Upper lobe of left lung (tissue), 6 donors: ENCODE results near the gene GPR21. TPM values are rescaled to one million over a fixed set of nuclear protein-coding genes. Genes with fewer than 3 reads are reported as not detected.

Source experiments
- ATAC-seq, 2 donors: fragments of 200-7000 bp; cut with Tn5 transposase; one replicate each; pipeline ENCODE4 v1.9.1; 2022; ENCODE audit warnings: mild to moderate bottlenecking in 2 of 2, moderate library complexity in 2 of 2; ENCODE audit not compliant: low FRiP score in 2 of 2
- DNase-seq, 2 donors: peaks; one replicate each; pipeline ENCODE4 v3.0.0-alpha.2; 2019 to 2020
- H3K27ac ChIP-seq, 4 donors: fragments of 200-600 bp; sonication (generic); one replicate each; pipeline ENCODE4 v1.5.1; 2016 to 2019
- H3K27me3 ChIP-seq, 4 donors: fragments of 200-600 bp; sonication (generic); one replicate each; pipeline ENCODE4 v1.5.1; 2017 to 2019
- H3K36me3 ChIP-seq, 4 donors: fragments of 200-600 bp; sonication (generic); one replicate each; pipeline ENCODE4 v1.5.1; 2016 to 2019
- H3K4me1 ChIP-seq, 4 donors: fragments of 200-600 bp; sonication (generic); one replicate each; pipeline ENCODE4 v1.5.1; 2018 to 2019
- H3K4me3 ChIP-seq, 4 donors: fragments of 200-600 bp; sonication (generic); one replicate each; pipeline ENCODE4 v1.5.1; 2017 to 2019; ENCODE audit warnings: mild to moderate bottlenecking in 2 of 4, moderate library complexity in 1 of 4
- H3K9me3 ChIP-seq, 4 donors: fragments of 200-600 bp; sonication (generic); one replicate each; pipeline ENCODE4 v1.5.1; 2018 to 2019
- EP300 ChIP-seq, 4 donors: sonication (generic); formaldehyde crosslinking; IDR thresholded peaks; one replicate each; pipeline ENCODE4 v1.5.1; 2017; ENCODE audit warnings: antibody characterized with exemption in 4 of 4, control low read depth in 2 of 4
- POLR2A ChIP-seq, 4 donors: fragments of 450-650 bp; IDR thresholded peaks; one replicate each; pipeline ENCODE4 v1.5.1; 2016 to 2017; ENCODE audit warnings: antibody characterized with exemption in 4 of 4, mild to moderate bottlenecking in 2 of 4
- POLR2AphosphoS5 ChIP-seq, 2 donors: sonication (generic); formaldehyde crosslinking; IDR thresholded peaks; one replicate each; pipeline ENCODE4 v1.5.1; 2017; ENCODE audit warnings: antibody characterized with exemption in 2 of 2
- WGBS, 2 donors: methylation state at CpG; one replicate each; pipeline ENCODE4 v1.1.5; 2017 to 2018; 5-methylcytosine and 5-hydroxymethylcytosine counted together
- small RNA-seq, 4 donors: library from RNA; depleted of rRNA; stranded (forward); fragments of <200 nt; gene quantifications; one replicate each; pipeline ENCODE3, GENCODE V24; 2016
- total RNA-seq, 6 donors: library from RNA; depleted of rRNA in 4 of 6; stranded (reverse); fragments of >200 nt in 4 of 6; gene quantifications; one replicate each; pipeline versions ENCODE4 v1.1.0 to v1.2.1, GENCODE V29; 2016 to 2021
- TF ChIP-seq, protein P1 (sequence below), 6 experiments: fragments of 450-650 bp in 4 of 6; fragments of 200-600 bp in 2 of 6; sonication (generic) in 2 of 6; IDR thresholded peaks; one replicate each; pipeline ENCODE4 v1.5.1; 2016 to 2019; ENCODE audit warnings: antibody characterized with exemption in 6 of 6
- donor health status: DM: no; HTN: no; CAD: no; lungs with moderate emphysema.
- donor health status: DM: no; HTN: yes; CAD: no; lungs with severe emphysema.

The GPR21 gene
- total RNA-seq, 6 donors from 2014 or later, result 1.6 to 3.1 (median 2.1) TPM; not detected in 3

- H3K4me3 ChIP-seq, result no peak overlapping the region
- H3K27me3 ChIP-seq, result no peaks in the 10 kb centered on the region
- H3K4me1 ChIP-seq, result no peaks in the 10 kb centered on the region
- ATAC-seq (no peak), DNase-seq (no peak)
- peaks cover 3 to 90% (median 28%) of the 10 kb centered on the region in 4 donors for H3K36me3 ChIP-seq
- H3K27ac ChIP-seq, result no peak overlapping the region
- no peak for TF ChIP-seq POLR2A (IDR thresholded peaks at IDR 0.05)
- TF ChIP-seq, protein P1, sequence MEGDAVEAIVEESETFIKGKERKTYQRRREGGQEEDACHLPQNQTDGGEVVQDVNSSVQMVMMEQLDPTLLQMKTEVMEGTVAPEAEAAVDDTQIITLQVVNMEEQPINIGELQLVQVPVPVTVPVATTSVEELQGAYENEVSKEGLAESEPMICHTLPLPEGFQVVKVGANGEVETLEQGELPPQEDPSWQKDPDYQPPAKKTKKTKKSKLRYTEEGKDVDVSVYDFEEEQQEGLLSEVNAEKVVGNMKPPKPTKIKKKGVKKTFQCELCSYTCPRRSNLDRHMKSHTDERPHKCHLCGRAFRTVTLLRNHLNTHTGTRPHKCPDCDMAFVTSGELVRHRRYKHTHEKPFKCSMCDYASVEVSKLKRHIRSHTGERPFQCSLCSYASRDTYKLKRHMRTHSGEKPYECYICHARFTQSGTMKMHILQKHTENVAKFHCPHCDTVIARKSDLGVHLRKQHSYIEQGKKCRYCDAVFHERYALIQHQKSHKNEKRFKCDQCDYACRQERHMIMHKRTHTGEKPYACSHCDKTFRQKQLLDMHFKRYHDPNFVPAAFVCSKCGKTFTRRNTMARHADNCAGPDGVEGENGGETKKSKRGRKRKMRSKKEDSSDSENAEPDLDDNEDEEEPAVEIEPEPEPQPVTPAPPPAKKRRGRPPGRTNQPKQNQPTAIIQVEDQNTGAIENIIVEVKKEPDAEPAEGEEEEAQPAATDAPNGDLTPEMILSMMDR (IDR thresholded peaks at IDR 0.05), result peak; percentile 13 to 49 (median 36)
- WGBS, 2 donors, result 33 to 40% methylated on average over 2 of the region's 2 CpGs
- no peaks in the 10 kb centered on the region for H3K9me3 ChIP-seq
Observed at GRCh38 chr9:123081824-123082223, 48.4 kb downstream of the GPR21 start.

DNA sequence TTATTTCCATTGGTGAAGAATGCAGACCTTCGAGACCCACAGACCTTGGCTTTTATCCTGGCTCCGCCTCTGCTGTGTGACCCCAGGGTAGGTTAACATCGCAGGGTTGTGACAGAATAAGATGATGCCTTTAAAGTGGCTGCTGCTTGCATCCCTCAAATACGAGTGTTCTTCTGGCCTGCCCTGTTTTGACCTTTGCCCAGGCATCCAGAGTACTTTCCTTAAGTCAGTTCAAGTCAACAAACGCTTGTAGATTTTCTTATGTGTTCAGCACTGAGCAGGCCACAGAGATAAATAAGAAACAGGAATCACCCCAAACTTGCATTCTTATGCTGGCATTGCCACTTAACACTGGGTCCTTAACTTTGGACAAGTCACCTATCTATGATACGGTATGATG, 50.2 kb downstream of the GPR21 start:
- ATAC-seq, result no peak
- no peak overlapping the region for H3K27ac ChIP-seq
- no peak overlapping the region for H3K4me3 ChIP-seq
- 74 to 76% methylated on average over 6 of the region's 6 CpGs for WGBS, 2 donors
- no peaks in the 10 kb centered on the region for H3K27me3 ChIP-seq
- no peak for DNase-seq
- peaks cover 0 to 90% (median 23%) of the 10 kb centered on the region in 4 donors for H3K36me3 ChIP-seq
- TF ChIP-seq EP300 (IDR thresholded peaks at IDR 0.05), result no peak
- TF ChIP-seq, protein P1 (IDR thresholded peaks at IDR 0.05), result no peak
- no peak for TF ChIP-seq POLR2A (IDR thresholded peaks at IDR 0.05)
- no peak for TF ChIP-seq POLR2AphosphoS5 (IDR thresholded peaks at IDR 0.05)
- no peaks in the 10 kb centered on the region for H3K4me1 ChIP-seq
- no peaks in the 10 kb centered on the region for H3K9me3 ChIP-seq

- peaks cover 0 to 90% (median 21%) of the 10 kb centered on the region in 4 donors for H3K36me3 ChIP-seq
- no peak for TF ChIP-seq POLR2A (IDR thresholded peaks at IDR 0.05)
- no peak for TF ChIP-seq EP300 (IDR thresholded peaks at IDR 0.05)
- TF ChIP-seq POLR2AphosphoS5 (IDR thresholded peaks at IDR 0.05), result no peak
- TF ChIP-seq, protein P1 (IDR thresholded peaks at IDR 0.05), result no peak
- H3K27me3 ChIP-seq, result no peaks in the 10 kb centered on the region
- H3K4me1 ChIP-seq, result no peaks in the 10 kb centered on the region
- ATAC-seq, result no peak
- no peaks in the 10 kb centered on the region for H3K9me3 ChIP-seq
- no peak overlapping the region for H3K4me3 ChIP-seq
- WGBS, 2 donors, result 88 to 92% methylated on average over 1 of the region's 1 CpG
- DNase-seq, result no peak
- no peak overlapping the region for H3K27ac ChIP-seq
Observed at GRCh38 chr9:123084256-123084655, 50.8 kb downstream of the GPR21 start.

Small RNA genes within 50 kb of the gene (small RNA-seq; reads per million reads assigned to genes)
- gene GPR21, result 0 reads per million in 4 donors

Other genes starting within 250 kb of the GPR21 start
- gene OR5C1, start 244.7 kb upstream of the GPR21 start, total RNA-seq, result not detected
- not detected for gene OR1K1, start 233.5 kb upstream of the GPR21 start, total RNA-seq
- gene PDCL, start 205.1 kb upstream of the GPR21 start, total RNA-seq, result 10 to 100 TPM; 18.3 to 34.3 (median 25.2) TPM
- gene RC3H2, start 128.3 kb upstream of the GPR21 start, total RNA-seq, result 10 to 100 TPM; 23.9 to 65.0 (median 40.2) TPM
- 10 to 100 TPM in 1 of 6 donors, 1 to 10 TPM in 5; 2.7 to 10.9 (median 7.1) TPM for gene ZBTB6, start 120.3 kb upstream of the GPR21 start, total RNA-seq
- 1 to 10 TPM; 2.9 to 8.0 (median 5.2) TPM for gene ZBTB26, start 102.2 kb upstream of the GPR21 start, total RNA-seq
- gene RABGAP1, start 92.6 kb upstream of the GPR21 start, total RNA-seq, result 100 to 1,000 TPM in 2 of 6 donors, 10 to 100 TPM in 4; 41.7 to 147 (median 62.6) TPM
- gene STRBP, start 234.9 kb downstream of the GPR21 start, total RNA-seq, result 10 to 100 TPM; 10.2 to 61.8 (median 17.8) TPM